Measurements from ENCODE around the gene SAMD11. TPM values are rescaled to one million over a fixed set of nuclear protein-coding genes. Genes with fewer than 3 reads are reported as not detected.

SAMD11 gene
- total and polyA plus RNA-seq, 2 of the 13 experiments (the other 11 are each of a cell fraction or from before 2014, with no cell fraction given): 0.11 TPM; not detected in 1

- TF ChIP-seq TCF12 (IDR thresholded peaks at IDR 0.05) (no peak), TCF12 (CRISPR knock-in tag; IDR thresholded peaks at IDR 0.05) (no peak), NFE2L2 (IDR thresholded peaks at IDR 0.05; ENCODE audit: low read length) (no peak), ATF6 (CRISPR knock-in tag; conservative IDR thresholded peaks at IDR 0.05) (no peak), FOXJ3 (CRISPR knock-in tag; IDR thresholded peaks at IDR 0.05; ENCODE audit: borderline replicate concordance) (no peak), ZNF724P (CRISPR knock-in tag; IDR thresholded peaks at IDR 0.05; ENCODE audit: borderline replicate concordance) (no peak), KLF9 (CRISPR knock-in tag; IDR thresholded peaks at IDR 0.05; ENCODE audit: low read depth) (no peak), NFE2 (CRISPR knock-in tag; IDR thresholded peaks at IDR 0.05) (no peak), HMG20A (CRISPR knock-in tag; IDR thresholded peaks at IDR 0.05; ENCODE audit: borderline replicate concordance) (no peak), ZNF710 (CRISPR knock-in tag; IDR thresholded peaks at IDR 0.05; ENCODE audit: borderline replicate concordance) (0 out of 2 replicates have a peak, but pooled peaks have one; percentile 42), AKAP8 (CRISPR knock-in tag; IDR thresholded peaks at IDR 0.05) (peak; percentile 75), ELF1 (CRISPR knock-in tag; IDR thresholded peaks at IDR 0.05) (no peak), NCOA5 (CRISPR knock-in tag; IDR thresholded peaks at IDR 0.05) (no peak), ZNF275 (CRISPR knock-in tag; IDR thresholded peaks at IDR 0.05; ENCODE audit: borderline replicate concordance) (0 out of 2 replicates have a peak, but pooled peaks have one; percentile 14), TBX2 (CRISPR knock-in tag; IDR thresholded peaks at IDR 0.05; ENCODE audit: borderline replicate concordance) (peak; percentile 77), TSC22D2 (CRISPR knock-in tag; IDR thresholded peaks at IDR 0.05; ENCODE audit: borderline replicate concordance) (no peak), EHMT2 (IDR thresholded peaks at IDR 0.05; ENCODE audit: borderline replicate concordance, low read depth, low read length) (no peak), POGZ (CRISPR knock-in tag; IDR thresholded peaks at IDR 0.05) (no peak), PCBP2 (optimal IDR thresholded peaks at IDR 0.05; ENCODE audit: low read depth, low read length, poor library complexity, severe bottlenecking) (no peak), ZNF205 (CRISPR knock-in tag; IDR thresholded peaks at IDR 0.05) (no peak), HOXA9 (CRISPR knock-in tag; IDR thresholded peaks at IDR 0.05; ENCODE audit: borderline replicate concordance) (no peak), ZNF274 (CRISPR knock-in tag; IDR thresholded peaks at IDR 0.05) (0 out of 2 replicates have a peak, but pooled peaks have one; percentile 57), THAP8 (CRISPR knock-in tag; IDR thresholded peaks at IDR 0.05; ENCODE audit: borderline replicate concordance) (no peak), BRCA1 (CRISPR knock-in tag; IDR thresholded peaks at IDR 0.05) (0 out of 2 replicates have a peak, but pooled peaks have one; percentile 69), TARDBP (CRISPR knock-in tag; IDR thresholded peaks at IDR 0.05) (no peak), MZF1 (CRISPR knock-in tag; IDR thresholded peaks at IDR 0.05; ENCODE audit: borderline replicate concordance) (0 out of 2 replicates have a peak, but pooled peaks have one; percentile 69), TCF7L2 (IDR thresholded peaks at IDR 0.05; ENCODE audit: low read depth, low read length) (no peak)
These were observed 43.1 kb downstream of the SAMD11 start (continued) for GRCh38 chr1:966704-967300.

Data from HepG2 (cell line).